Psoas muscle (tissue), 8 donors: ENCODE data around the gene KLF1. TPM values are rescaled to one million over a fixed set of nuclear protein-coding genes. Genes with fewer than 3 reads are reported as not detected.

Experiments used
- ATAC-seq, 4 donors: fragments of 200-7000 bp; cut with Tn5 transposase; one replicate each; pipeline ENCODE4 v1.9.1; 2020; ENCODE audit warnings: moderate library complexity in 3 of 4, mild to moderate bottlenecking in 2 of 4
- DNase-seq, 2 donors: peaks; one replicate each; pipeline ENCODE4 v3.0.0-alpha.2; 2020
- H3K27ac ChIP-seq: fragments of 200-600 bp; one replicate; pipeline ENCODE4 v1.8.0; 2022
- H3K27me3 ChIP-seq, 3 donors: fragments of 200-600 bp in 1 of 3; one replicate each; pipeline versions ENCODE4 v1.6.1 to v1.8.0; 2013 to 2022; ENCODE audit warnings: low read length in 2 of 3, mild to moderate bottlenecking in 2 of 3, moderate library complexity in 1 of 3; ENCODE audit not compliant: insufficient read depth in 3 of 3
- H3K36me3 ChIP-seq, 2 donors: fragments of 200-600 bp in 1 of 2; one replicate each; pipeline versions ENCODE4 v1.6.1 to v1.8.0; 2013 to 2022; ENCODE audit warnings: low read depth in 1 of 2, mild to moderate bottlenecking in 1 of 2, moderate library complexity in 1 of 2; ENCODE audit not compliant: insufficient read depth in 1 of 2
- H3K4me1 ChIP-seq: fragments of 200-600 bp; one replicate; pipeline ENCODE4 v1.8.0; 2022
- H3K4me3 ChIP-seq: fragments of 200-600 bp; one replicate; pipeline ENCODE4 v1.8.0; 2022; ENCODE audit warnings: mild to moderate bottlenecking
- H3K9me3 ChIP-seq: fragments of 200-600 bp; one replicate; pipeline ENCODE4 v1.8.0; 2022
- WGBS, 3 donors: extraction: QIAGEN DNeasy Blood & Tissue Kit; methylation state at CpG; one replicate each; pipeline versions ENCODE4 v1.1.6 to v1.1.7; 2013; 5-methylcytosine and 5-hydroxymethylcytosine counted together
- intact Hi-C, 2 donors: fragments of 100-400 bp; cut with DNase I; formaldehyde crosslinking; loops; one replicate each; pipeline versions ENCODE4 v1.11.0 to v1.14.2; 2022
- polyA plus RNA-seq, 3 donors: library from polyadenylated mRNA; stranded (reverse); fragments of 200-250 nt; gene quantifications; one replicate each; pipeline ENCODE4 v1.2.3, GENCODE V29; 2013
- total RNA-seq, 4 donors: library from RNA; stranded (reverse); fragmentation: NEBNext Ultra II Directional in 2 of 4; extraction: Animal tissue kit (Norgen Biotek cat#: 25700) in 2 of 4; gene quantifications; one replicate each; pipeline versions ENCODE4 v1.2.1 to v1.2.4, GENCODE V29; 2021 to 2023
- TF ChIP-seq, protein P1 (sequence below): fragments of 200-600 bp; IDR thresholded peaks from one replicate; pipeline ENCODE4 v1.8.0; 2022; ENCODE audit warnings: antibody characterized with exemption
- donor health status: healthy with polysubstance abuse.
- donor health status: DM: no; HTN: no; CAD: no; lungs with moderate emphysema.
- donor health status: Bipolar disorder and iron deficiency.
- donor health status: healthy.
- donor health status: DM: yes; HTN: yes; CAD: no.
- donor health status: DM: no; HTN: no; CAD: no.
- donor health status: DM: no; HTN: no; CAD: no.
- donor health status: DM: yes; HTN: yes; CAD: no.

KLF1 gene
- total and polyA plus RNA-seq, 7 donors: 0.18 to 0.37 (median 0.34) TPM; not detected in 4

DNA sequence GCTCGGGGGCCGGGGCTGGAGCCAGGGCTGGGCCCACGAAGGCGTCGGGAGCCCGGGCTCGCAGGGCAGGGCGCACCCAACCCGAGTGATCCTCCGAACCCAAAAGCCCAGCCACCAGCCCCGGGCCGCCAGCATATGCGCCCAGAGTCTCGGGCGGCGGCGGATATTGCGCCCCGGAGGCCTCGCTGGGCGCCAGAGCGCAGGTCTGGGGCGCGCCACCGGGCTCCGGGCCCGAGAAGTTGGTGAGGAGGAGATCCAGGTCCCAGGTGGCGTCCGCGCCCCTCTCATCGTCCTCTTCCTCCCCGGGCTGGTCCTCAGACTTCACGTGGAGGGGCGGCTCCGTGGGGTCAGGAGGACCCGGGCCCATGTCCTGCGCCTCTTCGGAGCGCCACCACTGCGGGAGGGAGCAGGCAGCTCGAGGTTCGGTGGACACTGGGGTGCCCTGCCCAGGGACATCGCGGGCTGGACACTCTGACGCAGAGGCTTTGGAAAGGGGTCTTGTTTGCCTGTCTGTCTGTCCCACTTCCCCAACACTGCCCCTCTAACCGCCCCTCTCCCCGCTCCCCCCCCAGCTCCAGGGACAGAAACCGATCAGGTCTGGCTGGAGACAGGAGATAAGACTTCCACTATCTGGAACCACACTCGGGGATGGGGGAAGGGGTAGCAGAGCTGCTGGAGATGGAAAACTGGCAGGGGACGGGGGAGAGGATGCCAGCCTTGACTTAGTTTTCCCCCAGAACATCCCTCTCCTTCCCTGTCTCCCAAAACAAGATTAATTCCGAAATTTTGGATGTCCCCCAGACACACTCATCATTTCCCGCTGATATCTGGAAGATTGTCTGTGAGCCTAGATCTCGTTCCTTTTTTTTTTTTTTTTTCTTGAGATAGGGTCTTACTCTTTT lies 1.0 kb downstream of the KLF1 start:
- peaks cover 0 to 10% (median 2%) of the 10 kb centered on the region in 3 donors for H3K27me3 ChIP-seq
- H3K4me1 ChIP-seq: peaks cover 10% of the 10 kb centered on the region
- H3K9me3 ChIP-seq: no peaks in the 10 kb centered on the region
- H3K27ac ChIP-seq: no peak overlapping the region
- intact Hi-C loops: no loop called here
- peak overlapping the region; percentile 63 for H3K4me3 ChIP-seq
- TF ChIP-seq, protein P1, sequence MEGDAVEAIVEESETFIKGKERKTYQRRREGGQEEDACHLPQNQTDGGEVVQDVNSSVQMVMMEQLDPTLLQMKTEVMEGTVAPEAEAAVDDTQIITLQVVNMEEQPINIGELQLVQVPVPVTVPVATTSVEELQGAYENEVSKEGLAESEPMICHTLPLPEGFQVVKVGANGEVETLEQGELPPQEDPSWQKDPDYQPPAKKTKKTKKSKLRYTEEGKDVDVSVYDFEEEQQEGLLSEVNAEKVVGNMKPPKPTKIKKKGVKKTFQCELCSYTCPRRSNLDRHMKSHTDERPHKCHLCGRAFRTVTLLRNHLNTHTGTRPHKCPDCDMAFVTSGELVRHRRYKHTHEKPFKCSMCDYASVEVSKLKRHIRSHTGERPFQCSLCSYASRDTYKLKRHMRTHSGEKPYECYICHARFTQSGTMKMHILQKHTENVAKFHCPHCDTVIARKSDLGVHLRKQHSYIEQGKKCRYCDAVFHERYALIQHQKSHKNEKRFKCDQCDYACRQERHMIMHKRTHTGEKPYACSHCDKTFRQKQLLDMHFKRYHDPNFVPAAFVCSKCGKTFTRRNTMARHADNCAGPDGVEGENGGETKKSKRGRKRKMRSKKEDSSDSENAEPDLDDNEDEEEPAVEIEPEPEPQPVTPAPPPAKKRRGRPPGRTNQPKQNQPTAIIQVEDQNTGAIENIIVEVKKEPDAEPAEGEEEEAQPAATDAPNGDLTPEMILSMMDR: no peak
- H3K36me3 ChIP-seq: no peaks in the 10 kb centered on the region
- DNase-seq: no peak
- no peak for ATAC-seq
- WGBS, 3 donors: 7 to 13% (median 8%) methylated on average over 34 to 53 of the region's 53 CpGs

- DNase-seq: peak; percentile 67 to 80
- H3K27me3 ChIP-seq: peaks cover 0 to 10% (median 2%) of the 10 kb centered on the region in 3 donors
- peak overlapping the region; percentile 63 for H3K4me3 ChIP-seq
- no peaks in the 10 kb centered on the region for H3K9me3 ChIP-seq
- H3K36me3 ChIP-seq: no peaks in the 10 kb centered on the region
- peak; percentile 34 to 53 (median 41) for ATAC-seq
- H3K27ac ChIP-seq: no peak overlapping the region
- intact Hi-C loops: no loop called here
- TF ChIP-seq, protein P1: peak; percentile 50
- peaks cover 13% of the 10 kb centered on the region for H3K4me1 ChIP-seq
- 2 to 5% (median 3%) methylated on average over 60 to 73 of the region's 73 CpGs for WGBS, 3 donors
These were observed 1.9 kb downstream of the KLF1 start for GRCh38 chr19:12884926-12885748.

GRCh38 chr19:12884627-12884925 lies 2.4 kb downstream of the KLF1 start:
- Histone ChIP-seq H3K27ac (no peak overlapping the region), H3K9me3 (no peaks in the 10 kb centered on the region), H3K36me3 (no peaks in the 10 kb centered on the region), H3K4me3 (peak overlapping the region; percentile 63), H3K4me1 (peaks cover 15% of the 10 kb centered on the region), H3K27me3 (peaks cover 0 to 10% (median 2%) of the 10 kb centered on the region in 3 donors)
- 63 to 72% (median 66%) methylated on average over 12 of the region's 12 CpGs for WGBS, 3 donors
- TF ChIP-seq, protein P1: no peak
- DNase-seq (no peak), ATAC-seq (no peak)
- intact Hi-C loops: no loop called here

DNA sequence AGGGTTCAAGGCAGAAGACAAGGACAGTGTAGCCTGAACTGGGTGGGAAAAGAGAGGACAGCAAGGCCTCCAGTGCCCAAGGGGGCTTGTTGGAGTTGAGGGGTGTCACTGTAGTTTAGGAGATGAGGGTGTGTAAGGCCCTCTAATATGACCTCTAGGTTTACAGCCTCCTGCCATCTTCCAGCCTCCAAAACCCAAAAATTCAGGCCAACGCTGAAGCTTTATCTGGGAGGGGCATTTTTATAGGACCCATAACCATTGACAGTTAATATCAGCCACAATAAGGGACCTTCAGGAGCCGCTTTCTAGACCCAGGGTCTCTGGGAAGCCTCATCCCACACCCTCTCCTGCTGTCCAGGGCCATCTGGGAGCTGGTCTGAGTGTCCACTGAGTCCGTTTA lies 2.8 kb downstream of the KLF1 start:
- DNase-seq (no peak), ATAC-seq (no peak)
- H3K27me3 ChIP-seq: peaks cover 0 to 10% (median 2%) of the 10 kb centered on the region in 3 donors
- 87 to 98% (median 89%) methylated on average over 3 of the region's 3 CpGs for WGBS, 3 donors
- intact Hi-C loops: no loop called here
- no peaks in the 10 kb centered on the region for H3K36me3 ChIP-seq
- TF ChIP-seq, protein P1: no peak
- peaks cover 15% of the 10 kb centered on the region for H3K4me1 ChIP-seq
- H3K4me3 ChIP-seq: no peak overlapping the region
- H3K27ac ChIP-seq: peak overlapping the region; percentile 65
- H3K9me3 ChIP-seq: no peaks in the 10 kb centered on the region
